Measurements from ENCODE around the gene NUDT16. TPM values are rescaled to one million over a fixed set of nuclear protein-coding genes. Genes with fewer than 3 reads are reported as not detected.

The NUDT16 gene
- total and polyA plus RNA-seq, 2 of the 8 experiments (the other 6 are each of a cell fraction or from before 2014, with no cell fraction given), result 8.5 to 19.1 TPM

- Histone ChIP-seq H3K4ac (replicated peaks; ENCODE audit: insufficient read length, low read depth, low read length) (no peak overlapping the region), H3K14ac (ENCODE audit: insufficient read length) (no peak overlapping the region), H2AFZ (ENCODE audit: low read length) (no peak overlapping the region), H3K36me3 (ENCODE audit: control insufficient read depth in 2 of 4, insufficient read depth in 4 of 4, low read length in 3 of 4) (no peaks in the 10 kb centered on the region), H2BK15ac (ENCODE audit: low read length) (no peak overlapping the region), H2BK12ac (ENCODE audit: low read depth, low read length) (no peak overlapping the region), H4K8ac (ENCODE audit: extremely low read depth, insufficient read depth, low read length) (peak overlapping the region; percentile 14; the same call in 1 of the 2 replicates), H3K4me1 (replicated peaks in 1 of 4; ENCODE audit: control insufficient read depth in 3 of 4, insufficient read depth in 4 of 4, low read length in 3 of 4) (peaks cover 2 to 8% (median 5%) of the 10 kb centered on the region in 4 experiments; a peak in 4 of 7 replicates), H3K27me3 (replicated peaks in 1 of 4; ENCODE audit: control insufficient read depth in 3 of 4, extremely low read depth in 1 of 4, insufficient read depth in 3 of 4, low read length in 3 of 4) (no peaks in the 10 kb centered on the region; a peak in 1 of 7 replicates), H2BK20ac (ENCODE audit: low read length) (no peak overlapping the region), H3K18ac (ENCODE audit: extremely low read depth, low read length) (no peak overlapping the region), H3K4me2 (ENCODE audit: insufficient read depth in 1 of 2, low read depth in 2 of 2, low read length in 2 of 2) (no peak overlapping the region; a peak in 1 of 4 replicates), H3K9ac (replicated peaks in 1 of 4; ENCODE audit: extremely low read depth in 1 of 4, low read depth in 3 of 4, low read length in 3 of 4) (no peak overlapping the region), H3K9me3 (ENCODE audit: insufficient read depth in 2 of 2, low read depth in 1 of 2, low read length in 1 of 2) (0 out of 4 replicates have a peak, but pooled peaks cover 0 to 2% of the 10 kb centered on the region in 2 experiments), H3K27ac (ENCODE audit: low read depth, low read length) (no peak overlapping the region), H2BK5ac (ENCODE audit: low read depth, low read length) (no peak overlapping the region), H4K91ac (replicated peaks; ENCODE audit: insufficient read length, low read length) (no peak overlapping the region), H2AK5ac (ENCODE audit: low read depth, low read length) (no peak overlapping the region), H4K20me1 (replicated peaks in 1 of 2; ENCODE audit: control insufficient read depth in 1 of 2, insufficient read depth in 2 of 2, low read length in 2 of 2) (no peaks in the 10 kb centered on the region), H4K5ac (ENCODE audit: insufficient read length, low read depth, low read length) (no peak overlapping the region), H3K23ac (ENCODE audit: insufficient read length) (no peak overlapping the region), H3K56ac (replicated peaks; ENCODE audit: insufficient read length, low read depth, low read length) (no peak overlapping the region), H3K79me2 (ENCODE audit: control insufficient read depth in 1 of 2, insufficient read depth in 2 of 2, low read length in 2 of 2) (peaks cover 4 to 19% of the 10 kb centered on the region in 2 experiments), H3K23me2 (ENCODE audit: low read depth, low read length) (peaks cover 6% of the 10 kb centered on the region; the same call in 1 of the 2 replicates), H3K4me3 (ENCODE audit: extremely low read depth in 1 of 4, insufficient read depth in 2 of 4, low read depth in 3 of 4, low read length in 4 of 4) (no peak overlapping the region), H3K79me1 (ENCODE audit: low read depth, low read length) (no peaks in the 10 kb centered on the region), H2BK120ac (replicated peaks; ENCODE audit: low read depth, low read length) (no peak overlapping the region)
- FAIRE-seq (no peak), DNase-seq (ENCODE audit: low read depth in 1 of 2, low spot score in 2 of 2) (no peak)
- ChIA-PET CTCF (ENCODE audit: partially characterized antibody) (interaction anchor here (1.1 to 2.3 kb wide), 2 partner anchors 10 to 327 kb away, joined by 3 to 6 read pairs; no protein-coding TSS in a partner anchor), POLR2A (ENCODE audit: partially characterized antibody) (interaction anchor here (1.1 to 4.4 kb wide), 4 partner anchors 7 to 29 kb away, joined by 3 to 41 read pairs (median 6); partner anchors contain the start of gene NUDT16)
- WGBS, 2 experiments (ENCODE audit: extremely low coverage in 1 of 2, insufficient coverage in 1 of 2, insufficient read length in 1 of 2, insufficient replicate concordance in 2 of 2, low coverage in 1 of 2, low lambda C conversion rate in 2 of 2, missing lambda C conversion rate in 1 of 2), result 97% methylated on average over 4 of the region's 4 CpGs; no CpG with 5 or more reads in 1 of the 2 experiments
- TF ChIP-seq CEBPB (IDR thresholded peaks at IDR 0.05; ENCODE audit: low read depth, low read length), result no peak
- TF ChIP-seq YY1 (IDR thresholded peaks at IDR 0.05; ENCODE audit: low read depth, low read length), result no peak
- no peak for TF ChIP-seq RAD21 (IDR thresholded peaks at IDR 0.05 in 1 of 2, conservative IDR thresholded peaks at IDR 0.05 in 1 of 2; ENCODE audit: low read depth in 2 of 2, low read length in 2 of 2)
- TF ChIP-seq RFX5 (IDR thresholded peaks at IDR 0.05; ENCODE audit: borderline replicate concordance, low read depth, low read length), result no peak
- no peak for TF ChIP-seq ZNF274 (IDR thresholded peaks at IDR 0.05; ENCODE audit: borderline replicate concordance, extremely low read depth, low read length)
- no peak for TF ChIP-seq HDAC2 (IDR thresholded peaks at IDR 0.05; ENCODE audit: borderline replicate concordance in 1 of 2, low read depth in 2 of 2, low read length in 2 of 2)
- no peak for TF ChIP-seq CREB1 (IDR thresholded peaks at IDR 0.05)
- TF ChIP-seq CTCF (IDR thresholded peaks at IDR 0.05; ENCODE audit: control extremely low read depth in 1 of 3, insufficient read depth in 1 of 3, low read depth in 1 of 3, low read length in 3 of 3), result no peak
- TF ChIP-seq NRF1 (IDR thresholded peaks at IDR 0.05; ENCODE audit: low read depth, low read length), result no peak
- no peak for TF ChIP-seq ASH2L (IDR thresholded peaks at IDR 0.05; ENCODE audit: low read length)
Observed at GRCh38 chr3:131360191-131360755, 21.3 kb upstream of the NUDT16 start.
